T-helper 1 cell treated with Interleukin-12 subunit alpha and Interleukin-12 subunit beta and Interleukin-4 antibody, amounts not matched to agents 30 μg/mL and 1 μg/mL, for 36 hours (primary cell): ENCODE measurements around the gene OR10D3.

ENCODE experiments used
- H3K27ac Mint-ChIP-seq: one replicate; pipeline ENCODE4 v1.8.0; 2021; ENCODE audit warnings: mild to moderate bottlenecking, mixed read lengths
- H3K27me3 Mint-ChIP-seq: one replicate; pipeline ENCODE4 v1.8.0; 2021; ENCODE audit warnings: low read depth, mixed read lengths
- H3K36me3 Mint-ChIP-seq: one replicate; pipeline ENCODE4 v1.8.0; 2021; ENCODE audit warnings: low read depth, mixed read lengths
- H3K4me1 Mint-ChIP-seq: one replicate; pipeline ENCODE4 v1.8.0; 2021; ENCODE audit warnings: low read depth, mixed read lengths
- H3K4me3 Mint-ChIP-seq: one replicate; pipeline ENCODE4 v1.8.0; 2021; ENCODE audit warnings: mild to moderate bottlenecking, moderate library complexity, mixed read lengths
- H3K9me3 Mint-ChIP-seq: one replicate; pipeline ENCODE4 v1.8.0; 2021; ENCODE audit warnings: mixed read lengths

OR10D3 gene

DNA sequence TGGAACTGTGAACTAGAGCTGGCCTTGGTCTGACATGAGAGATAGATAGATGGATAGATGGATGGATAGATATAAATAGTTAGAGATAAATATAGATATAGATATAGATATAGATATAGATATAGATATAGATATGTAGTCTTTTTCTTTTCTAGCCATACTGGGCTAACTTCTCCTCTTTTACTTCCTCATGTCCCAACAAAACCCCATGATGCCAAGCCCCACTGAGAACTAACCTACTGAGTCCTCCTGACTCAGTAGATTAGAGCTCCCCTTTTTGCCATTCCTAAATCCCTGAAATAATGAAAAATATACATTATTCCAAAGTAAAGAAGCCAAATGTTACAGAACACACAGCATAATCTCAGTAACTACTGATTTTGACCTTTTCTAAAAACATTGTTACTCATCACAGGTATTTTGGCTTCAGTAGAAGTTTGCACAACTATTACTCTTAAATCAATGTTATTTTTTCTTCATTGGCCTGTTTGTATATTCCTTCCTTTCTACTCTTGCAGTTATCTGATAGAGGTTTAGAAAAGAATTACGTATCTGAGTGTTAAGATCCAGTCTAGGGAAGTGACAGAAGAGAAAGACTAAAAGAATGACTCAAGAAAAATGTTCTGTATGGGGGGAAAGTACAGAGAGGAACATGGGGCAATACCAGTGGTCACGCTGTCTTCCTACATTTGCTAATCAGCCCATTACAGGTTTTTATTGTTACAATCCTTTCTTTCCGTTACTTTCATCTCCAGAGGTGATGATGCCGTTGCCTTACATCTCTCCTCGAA is 6.0 kb upstream of the OR10D3 start:
- H3K9me3 Mint-ChIP-seq = no peaks in the 10 kb centered on the region
- H3K27ac Mint-ChIP-seq = no peak overlapping the region
- no peak overlapping the region for H3K4me3 Mint-ChIP-seq
- peaks cover 12% of the 10 kb centered on the region for H3K27me3 Mint-ChIP-seq
- no peaks in the 10 kb centered on the region for H3K36me3 Mint-ChIP-seq
- no peaks in the 10 kb centered on the region for H3K4me1 Mint-ChIP-seq

DNA sequence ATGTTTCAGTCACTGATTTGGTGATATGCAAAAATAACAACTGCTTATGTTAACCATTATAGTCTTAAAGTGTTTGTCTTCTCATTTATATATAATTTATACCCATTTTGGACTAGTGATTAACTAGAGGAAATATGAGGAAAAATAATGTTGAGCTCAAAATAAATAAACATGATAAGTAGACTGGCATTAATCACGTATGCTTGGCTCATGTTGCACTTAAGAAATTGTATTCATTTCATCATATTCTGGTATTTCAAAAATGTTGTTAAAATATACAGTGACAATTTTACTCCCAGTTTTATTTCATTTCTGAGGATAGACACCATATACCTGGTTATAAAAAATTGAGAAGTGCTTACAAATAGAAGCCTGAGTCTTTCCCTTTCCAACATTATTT is 3.8 kb upstream of the OR10D3 start:
- H3K4me1 Mint-ChIP-seq = no peaks in the 10 kb centered on the region

DNA sequence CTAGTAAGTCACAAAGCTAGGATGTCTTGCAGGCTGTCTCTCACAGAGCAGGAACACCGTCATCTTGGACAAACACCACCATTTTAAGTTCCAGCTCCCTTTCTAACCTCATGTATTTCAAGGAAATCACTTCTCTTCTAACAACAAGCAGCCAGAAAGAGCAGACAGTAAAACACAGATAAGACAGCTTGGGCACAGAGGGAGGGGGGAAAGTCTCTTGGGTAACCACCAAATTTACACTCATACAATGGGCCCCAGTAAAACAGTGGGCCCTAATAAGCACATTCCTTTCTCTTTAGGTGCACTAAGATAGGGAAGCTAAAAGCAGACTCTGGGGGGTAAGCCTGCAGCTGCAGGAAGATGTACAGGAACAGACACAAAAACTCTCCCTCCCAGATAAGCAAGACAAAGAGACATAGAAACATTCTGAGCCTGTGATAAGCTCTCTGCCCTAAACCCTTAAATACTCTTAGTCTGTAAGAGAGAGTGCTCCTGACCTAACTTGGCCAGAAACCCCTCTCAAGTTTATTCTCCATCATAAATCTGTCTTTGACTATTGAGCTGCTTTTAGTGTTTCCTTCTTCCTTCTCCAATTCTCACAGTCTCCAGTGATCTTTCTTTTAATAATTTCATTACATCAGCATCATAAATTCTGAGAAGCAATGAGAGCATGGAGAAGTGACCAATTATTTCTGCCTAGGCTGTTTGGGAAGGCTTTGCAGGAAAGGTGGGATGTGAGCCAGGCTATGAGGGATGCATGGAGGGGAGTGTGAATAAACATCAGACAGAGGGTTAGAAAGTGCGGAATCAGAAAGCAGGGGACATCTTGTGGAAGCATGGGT is 7.4 kb downstream of the OR10D3 start:
- Mint-ChIP-seq H3K27me3 (peaks cover 15% of the 10 kb centered on the region), H3K4me3 (no peak overlapping the region), H3K36me3 (no peaks in the 10 kb centered on the region), H3K4me1 (no peaks in the 10 kb centered on the region), H3K9me3 (no peaks in the 10 kb centered on the region), H3K27ac (no peak overlapping the region)

More for the DNA sequence above, 3.8 kb upstream of the OR10D3 start:
- peaks cover 15% of the 10 kb centered on the region for H3K27me3 Mint-ChIP-seq
- no peak overlapping the region for H3K27ac Mint-ChIP-seq
- no peaks in the 10 kb centered on the region for H3K9me3 Mint-ChIP-seq
- no peak overlapping the region for H3K4me3 Mint-ChIP-seq
- H3K36me3 Mint-ChIP-seq = no peaks in the 10 kb centered on the region

DNA sequence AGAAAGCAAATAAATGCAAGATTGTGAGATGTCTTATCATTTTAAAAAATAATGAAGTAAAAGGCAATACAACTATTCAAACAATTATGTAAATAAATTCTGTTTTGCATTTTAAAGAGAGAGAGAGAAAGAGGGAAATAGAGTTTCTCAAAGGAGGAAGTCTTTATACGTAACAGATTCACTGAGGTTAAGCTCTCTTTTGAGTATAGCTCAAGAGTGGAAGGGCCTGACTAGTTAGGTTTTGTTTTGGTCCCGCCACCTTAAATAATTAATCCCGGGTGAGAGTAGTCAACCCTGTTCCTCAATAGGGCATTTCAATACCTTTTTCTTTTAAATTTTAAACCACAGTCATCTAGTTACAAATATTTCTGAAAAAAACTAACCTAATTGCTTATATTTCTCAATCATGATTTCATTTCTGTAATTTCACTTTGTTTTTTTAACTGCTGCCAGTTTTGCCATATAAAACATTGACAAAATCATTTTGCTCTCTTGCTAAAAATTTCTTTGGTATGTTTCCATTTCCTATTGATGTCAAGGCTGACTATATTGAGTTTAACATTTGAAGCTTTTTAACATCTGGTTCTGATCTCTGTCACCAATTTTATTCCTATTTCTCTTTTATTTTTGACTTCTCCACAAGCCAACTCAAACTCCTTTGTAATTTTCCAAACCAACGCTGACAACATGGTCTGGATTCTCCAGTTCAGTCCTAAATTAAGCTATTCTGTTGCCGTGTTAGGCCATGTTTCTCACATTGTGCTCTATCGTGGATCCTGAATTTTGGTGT is 10.3 kb downstream of the OR10D3 start:
- H3K9me3 Mint-ChIP-seq = no peaks in the 10 kb centered on the region
- H3K36me3 Mint-ChIP-seq = no peaks in the 10 kb centered on the region
- no peak overlapping the region for H3K4me3 Mint-ChIP-seq
- H3K4me1 Mint-ChIP-seq = no peaks in the 10 kb centered on the region
- H3K27ac Mint-ChIP-seq = no peak overlapping the region
- peaks cover 12% of the 10 kb centered on the region for H3K27me3 Mint-ChIP-seq

DNA sequence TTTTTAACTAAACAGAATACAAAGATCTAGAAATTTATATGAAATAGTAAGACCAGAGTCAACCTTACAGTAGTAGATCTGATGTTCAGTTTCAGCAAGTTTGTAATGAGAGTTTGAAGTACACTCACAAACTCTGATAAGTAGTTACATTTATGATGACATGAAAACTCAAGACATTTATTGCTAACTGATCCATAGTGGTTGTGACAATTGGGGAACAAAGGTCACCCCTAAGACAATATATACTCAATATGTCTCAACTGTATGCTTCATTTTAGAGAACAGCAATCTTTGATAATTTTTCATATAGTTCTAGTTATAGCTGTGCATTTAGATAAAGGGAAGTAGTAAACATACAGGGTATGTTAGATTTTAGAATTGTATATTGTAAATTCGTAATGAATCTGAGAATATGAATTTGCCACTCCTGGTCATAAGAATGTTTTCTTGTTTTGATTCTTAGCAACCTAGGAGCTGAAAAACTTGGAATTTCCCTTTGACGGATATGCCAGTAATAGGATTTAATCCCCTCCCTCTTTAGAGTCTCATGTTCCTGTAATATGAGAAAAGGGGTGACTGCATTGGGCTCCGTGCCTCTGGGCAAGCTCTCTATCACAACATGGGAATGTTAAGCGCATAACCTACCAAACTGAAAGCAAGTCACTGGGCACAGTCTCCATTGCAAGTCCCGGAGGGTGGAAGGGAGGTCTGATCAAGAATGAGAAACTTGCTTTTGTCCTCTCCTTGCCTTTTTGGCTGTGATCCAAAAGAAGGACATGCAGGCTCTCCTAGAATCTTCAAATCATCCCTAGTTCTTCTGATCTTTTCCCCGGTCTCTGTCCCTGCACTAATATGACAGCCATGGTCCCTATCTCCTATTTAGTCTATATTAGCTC is 11.4 kb downstream of the OR10D3 start:
- Mint-ChIP-seq H3K27me3 (peaks cover 12% of the 10 kb centered on the region), H3K36me3 (no peaks in the 10 kb centered on the region), H3K9me3 (no peaks in the 10 kb centered on the region), H3K4me3 (no peak overlapping the region), H3K27ac (no peak overlapping the region), H3K4me1 (no peaks in the 10 kb centered on the region)

DNA sequence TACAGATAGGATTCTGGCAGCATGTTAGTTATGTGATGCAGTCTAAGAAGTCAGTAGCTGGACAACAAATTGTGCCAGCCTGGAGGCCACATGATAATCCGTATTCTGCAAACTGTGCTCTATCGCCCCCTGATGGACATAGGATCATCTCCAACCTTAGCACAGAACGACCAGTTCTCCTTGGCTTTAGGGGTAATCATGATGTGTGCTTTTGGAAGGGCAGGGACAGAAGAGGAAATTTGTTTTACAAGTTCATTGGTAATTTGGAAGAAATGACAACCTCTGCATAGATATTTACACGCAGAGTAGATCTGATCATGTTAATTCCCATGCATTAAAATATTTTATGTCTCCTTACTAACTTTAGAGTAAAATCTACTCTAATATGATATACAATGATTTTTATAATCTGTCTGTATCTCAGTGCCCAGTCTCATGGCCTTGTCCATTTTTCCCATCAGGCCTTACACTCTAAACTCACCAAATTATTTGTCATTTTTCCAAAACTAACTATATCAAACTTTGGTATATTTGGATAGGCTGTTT is 12.1 kb downstream of the OR10D3 start:
- Mint-ChIP-seq H3K36me3 (no peaks in the 10 kb centered on the region), H3K27me3 (peaks cover 12% of the 10 kb centered on the region), H3K4me1 (no peaks in the 10 kb centered on the region), H3K4me3 (no peak overlapping the region), H3K27ac (no peak overlapping the region), H3K9me3 (no peaks in the 10 kb centered on the region)

DNA sequence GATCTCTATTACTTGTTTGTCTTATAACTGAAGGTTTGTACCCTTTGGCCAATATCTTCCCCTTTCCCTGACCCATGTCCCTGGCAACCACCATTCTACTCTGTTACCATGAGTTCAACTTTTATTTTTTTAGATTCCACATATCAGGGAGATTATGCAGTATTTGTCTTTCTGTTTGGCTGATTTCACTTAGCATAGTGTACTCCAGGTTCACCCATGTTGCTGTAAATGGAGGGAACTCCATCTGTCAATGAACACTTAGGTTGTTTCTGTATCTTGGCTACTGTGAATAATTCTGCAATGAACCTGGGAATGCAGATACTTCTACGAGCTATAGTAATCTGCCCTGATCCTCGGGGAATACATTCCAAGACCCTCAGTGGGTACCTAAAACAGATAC is 14.9 kb downstream of the OR10D3 start:
- H3K4me1 Mint-ChIP-seq = no peaks in the 10 kb centered on the region
- peaks cover 4% of the 10 kb centered on the region for H3K27me3 Mint-ChIP-seq
- H3K36me3 Mint-ChIP-seq = no peaks in the 10 kb centered on the region
- no peaks in the 10 kb centered on the region for H3K9me3 Mint-ChIP-seq
- H3K27ac Mint-ChIP-seq = no peak overlapping the region
- no peak overlapping the region for H3K4me3 Mint-ChIP-seq

DNA sequence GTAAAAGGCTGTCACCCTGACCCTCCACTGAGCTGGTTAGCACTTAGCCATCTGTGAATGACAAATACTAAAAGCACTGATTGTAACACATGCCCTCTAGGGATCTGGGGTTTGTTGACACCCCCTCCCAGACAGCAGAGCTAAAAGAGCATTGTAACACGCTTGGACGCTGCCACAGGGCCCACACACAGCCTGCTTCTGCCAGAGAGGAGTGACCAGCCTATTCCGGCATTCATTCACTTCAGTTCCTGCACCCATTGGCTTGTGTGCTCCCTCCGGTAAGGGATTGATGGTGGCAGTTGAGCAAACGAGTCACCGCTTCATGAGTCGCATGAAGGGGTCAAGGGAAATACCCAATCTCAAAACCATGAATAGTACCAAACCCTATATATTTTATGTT is 15.8 kb downstream of the OR10D3 start:
- Mint-ChIP-seq H3K27me3 (peaks cover 1% of the 10 kb centered on the region), H3K9me3 (no peaks in the 10 kb centered on the region), H3K4me3 (no peak overlapping the region), H3K4me1 (no peaks in the 10 kb centered on the region), H3K27ac (no peak overlapping the region), H3K36me3 (no peaks in the 10 kb centered on the region)

DNA sequence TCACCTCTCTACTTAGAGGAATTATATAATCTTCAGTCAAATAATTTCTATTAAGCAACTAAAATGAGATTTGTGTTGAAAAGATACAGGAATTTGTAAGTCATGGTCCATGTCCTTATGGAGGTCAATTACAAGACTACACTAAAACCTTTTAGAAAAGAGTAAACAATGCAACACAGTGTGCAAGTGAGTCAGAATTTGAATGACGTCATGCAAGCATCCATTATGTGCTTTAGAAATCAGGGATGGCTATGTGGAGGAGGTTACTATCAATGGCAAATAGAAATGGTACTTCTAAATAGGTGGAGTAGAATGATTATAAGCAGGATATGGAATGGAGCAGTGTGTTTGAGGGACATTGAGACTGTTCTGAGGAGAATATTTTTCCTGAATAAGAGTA is 16.6 kb downstream of the OR10D3 start:
- no peaks in the 10 kb centered on the region for H3K4me1 Mint-ChIP-seq
- H3K27me3 Mint-ChIP-seq = no peaks in the 10 kb centered on the region
- H3K36me3 Mint-ChIP-seq = no peaks in the 10 kb centered on the region
- H3K9me3 Mint-ChIP-seq = no peaks in the 10 kb centered on the region
- no peak overlapping the region for H3K4me3 Mint-ChIP-seq
- no peak overlapping the region for H3K27ac Mint-ChIP-seq

DNA sequence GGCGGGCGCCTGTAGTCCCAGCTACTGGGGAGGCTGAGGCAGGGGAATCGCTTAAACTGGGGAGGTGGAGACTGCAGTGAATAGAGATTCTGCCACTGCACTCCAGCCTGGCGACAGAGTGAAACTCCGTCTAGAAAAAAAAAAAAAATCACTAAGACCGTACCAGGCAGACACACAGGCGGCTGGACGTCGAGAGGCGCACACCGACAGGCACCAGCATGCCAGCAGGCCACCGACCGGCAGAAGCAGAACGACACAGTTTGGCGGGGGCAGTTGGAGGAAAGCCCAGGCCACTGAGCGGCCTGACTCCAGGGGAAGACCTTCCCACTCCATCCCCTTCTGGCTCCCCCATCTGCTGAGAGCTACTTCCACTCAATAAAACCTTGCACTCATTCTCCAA is 17.5 kb downstream of the OR10D3 start:
- Mint-ChIP-seq H3K27me3 (no peaks in the 10 kb centered on the region), H3K4me1 (no peaks in the 10 kb centered on the region), H3K27ac (no peak overlapping the region), H3K4me3 (no peak overlapping the region), H3K9me3 (no peaks in the 10 kb centered on the region), H3K36me3 (no peaks in the 10 kb centered on the region)

DNA sequence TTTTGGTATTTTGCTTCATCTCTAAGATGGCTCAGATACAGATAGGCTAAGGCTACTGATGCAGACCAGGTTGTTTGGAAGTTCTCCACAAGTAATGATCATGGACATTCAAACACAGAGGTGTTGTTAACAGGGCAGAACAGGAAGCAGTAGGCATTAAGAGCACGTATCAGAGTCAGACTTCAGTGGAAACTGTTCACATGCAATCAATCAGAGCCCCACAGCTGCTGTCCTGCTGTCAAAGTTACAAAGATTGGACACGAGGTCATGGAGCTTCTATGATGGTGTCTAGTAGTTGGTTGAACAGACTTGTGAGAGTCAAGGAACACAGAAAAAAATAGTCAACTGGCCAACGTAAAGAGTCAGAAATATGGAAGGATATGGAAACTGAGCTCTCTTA is 19.8 kb downstream of the OR10D3 start:
- H3K9me3 Mint-ChIP-seq = no peaks in the 10 kb centered on the region
- H3K27me3 Mint-ChIP-seq = no peaks in the 10 kb centered on the region
- H3K4me1 Mint-ChIP-seq = no peaks in the 10 kb centered on the region

DNA sequence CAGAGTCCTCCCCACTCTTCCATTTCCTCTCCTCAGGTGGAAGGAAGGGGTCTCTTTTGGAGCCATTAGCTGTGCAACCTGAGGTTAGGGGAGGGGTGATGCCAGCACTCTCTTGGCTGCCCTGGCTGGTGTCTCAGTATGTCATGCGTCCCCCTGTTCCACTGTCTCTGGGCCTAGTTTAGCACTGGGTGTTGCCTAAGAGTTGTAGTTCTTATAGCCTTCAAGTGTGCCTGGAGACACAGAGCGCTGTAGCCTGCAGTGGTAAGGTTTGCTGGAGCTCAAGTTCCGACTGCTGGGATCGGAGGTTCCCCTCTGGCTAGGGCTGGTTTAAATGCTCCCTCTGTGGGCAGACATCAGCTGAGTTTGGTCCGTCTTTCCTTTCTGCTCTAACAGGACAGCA is 20.9 kb downstream of the OR10D3 start:
- Mint-ChIP-seq H3K27me3 (no peaks in the 10 kb centered on the region), H3K27ac (no peak overlapping the region), H3K36me3 (no peaks in the 10 kb centered on the region), H3K4me1 (no peaks in the 10 kb centered on the region), H3K9me3 (no peaks in the 10 kb centered on the region), H3K4me3 (no peak overlapping the region)

More for the DNA sequence above, 19.8 kb downstream of the OR10D3 start:
- Mint-ChIP-seq H3K4me3 (no peak overlapping the region), H3K36me3 (no peaks in the 10 kb centered on the region), H3K27ac (no peak overlapping the region)

DNA sequence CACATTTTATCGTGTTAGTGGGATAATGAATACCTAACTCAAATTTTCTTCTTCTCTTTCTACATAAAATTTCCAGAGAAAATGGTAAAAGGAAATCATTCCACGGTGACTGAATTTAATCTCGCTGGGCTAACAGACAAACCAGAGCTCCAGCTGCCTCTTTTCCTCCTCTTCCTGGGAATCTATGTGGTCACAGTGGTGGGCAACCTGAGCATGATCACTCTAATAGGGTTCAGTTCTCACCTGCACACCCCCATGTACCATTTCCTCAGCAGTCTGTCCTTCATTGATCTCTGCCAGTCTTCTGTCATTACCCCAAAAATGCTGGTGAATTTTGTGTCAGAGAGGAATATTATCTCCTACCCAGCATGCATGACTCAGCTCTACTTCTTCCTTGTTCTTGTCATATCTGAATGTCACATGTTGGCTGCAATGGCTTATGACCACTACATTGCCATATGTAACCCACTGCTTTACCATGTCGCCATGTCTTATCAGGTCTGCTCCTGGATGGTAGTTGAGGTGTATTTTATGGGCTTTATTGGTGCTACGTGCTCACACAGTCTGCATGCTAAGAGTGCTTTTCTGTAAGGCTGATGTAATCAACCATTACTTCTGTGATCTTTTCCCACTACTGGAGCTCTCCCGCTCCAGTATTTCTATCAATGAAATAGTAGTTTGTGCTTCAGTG is 24.1 kb downstream of the OR10D3 start:
- Mint-ChIP-seq H3K27me3 (no peaks in the 10 kb centered on the region), H3K4me1 (no peaks in the 10 kb centered on the region), H3K27ac (no peak overlapping the region), H3K4me3 (no peak overlapping the region), H3K36me3 (no peaks in the 10 kb centered on the region), H3K9me3 (no peaks in the 10 kb centered on the region)
